HEK293 (cell line): ENCODE results near the gene C2orf69.

Source experiments
- CTCF ChIA-PET: fragments of 350-600 bp; formaldehyde crosslinking; extraction: SDS; loops from one replicate; lab custom pipeline; 2021; ENCODE audit warnings: antibody characterized with exemption; lab: Yijun Ruan, JAX
- POLR2A ChIA-PET: fragments of 300-600 bp; formaldehyde crosslinking; extraction: SDS; loops from one replicate; lab custom pipeline; 2020; ENCODE audit warnings: antibody characterized with exemption, inconsistent platforms; lab: Yijun Ruan, JAX
- H3K27ac ChIP-seq: fragments of 200-500 bp; sonication (Bioruptor generic); 2 replicates; pipeline ENCODE4 v1.5.1; 2014; ENCODE audit warnings: low read depth, low read length, control low read depth, inconsistent platforms; ENCODE audit errors: extremely low read depth
- H3K36me3 ChIP-seq, 2 experiments: fragments of 200-500 bp in 1 of 2; sonication (Bioruptor generic) in 1 of 2; 1 replicate in 1 of 2; 2 replicates in 1 of 2; pipeline ENCODE4 v1.5.1; 2014 to 2017; ENCODE audit warnings: inconsistent platforms in 2 of 2, low read length in 2 of 2; ENCODE audit not compliant: control insufficient read depth in 2 of 2, insufficient read depth in 1 of 2
- H3K4me1 ChIP-seq: fragments of 200-500 bp; sonication (Bioruptor generic); 2 replicates; pipeline ENCODE4 v1.5.1; 2014; ENCODE audit warnings: mild to moderate bottlenecking, low read length, inconsistent platforms; ENCODE audit not compliant: control insufficient read depth, insufficient read depth
- H3K4me3 ChIP-seq: 2 replicates; pipeline ENCODE4 v1.5.1; 2011; ENCODE audit warnings: low read depth, mild to moderate bottlenecking, control low read depth, low read length, moderate library complexity
- H3K9me3 ChIP-seq: fragments of 200-500 bp; sonication (Bioruptor generic); 2 replicates; pipeline ENCODE4 v1.5.1; 2014; ENCODE audit warnings: low read depth, low read length, inconsistent platforms; ENCODE audit not compliant: control insufficient read depth, insufficient read depth
- KLF16 ChIP-seq: fragments of 450-650 bp; formaldehyde crosslinking; IDR thresholded peaks from 2 replicates; pipeline ENCODE4 v1.5.1; 2017; ENCODE audit warnings: missing biosample characterization, missing genetic modification characterization
- OSR2 ChIP-seq: fragments of 450-650 bp; formaldehyde crosslinking; IDR thresholded peaks from 2 replicates; pipeline ENCODE4 v1.5.1; 2016; ENCODE audit warnings: missing biosample characterization, missing genetic modification characterization
- PRDM1 ChIP-seq: fragments of 450-650 bp; formaldehyde crosslinking; IDR thresholded peaks from 2 replicates; pipeline ENCODE4; 2016; ENCODE audit warnings: missing biosample characterization, missing genetic modification characterization
- SP2 ChIP-seq: fragments of 450-650 bp; formaldehyde crosslinking; IDR thresholded peaks from 2 replicates; pipeline ENCODE4 v1.5.1; 2016; ENCODE audit warnings: missing biosample characterization, missing genetic modification characterization
- SP7 ChIP-seq: fragments of 450-650 bp; formaldehyde crosslinking; IDR thresholded peaks from 2 replicates; pipeline ENCODE4 v1.5.1; 2016; ENCODE audit warnings: missing biosample characterization, missing genetic modification characterization
- TCF7L2 ChIP-seq: IDR thresholded peaks from 2 replicates; pipeline ENCODE4 v1.6.1; 2011; ENCODE audit warnings: low read depth, mild to moderate bottlenecking, inconsistent platforms, low read length, moderate library complexity, borderline replicate concordance
- WT1 ChIP-seq: fragments of 450-650 bp; formaldehyde crosslinking; IDR thresholded peaks from 2 replicates; pipeline ENCODE4 v1.5.1; 2016; ENCODE audit warnings: missing biosample characterization, missing genetic modification characterization
- ZEB2 ChIP-seq: fragments of 450-650 bp; formaldehyde crosslinking; IDR thresholded peaks from 2 replicates; pipeline ENCODE4 v1.5.1; 2016; ENCODE audit warnings: missing biosample characterization, missing genetic modification characterization
- ZFP41 ChIP-seq: fragments of 450-650 bp; formaldehyde crosslinking; IDR thresholded peaks from 2 replicates; pipeline ENCODE4 v1.5.1; 2016; ENCODE audit warnings: missing biosample characterization, missing genetic modification characterization, borderline replicate concordance
- ZNF133 ChIP-seq: fragments of 450-650 bp; formaldehyde crosslinking; IDR thresholded peaks from 2 replicates; pipeline ENCODE4 v1.5.1; 2016; ENCODE audit warnings: missing biosample characterization, missing genetic modification characterization
- ZNF16 ChIP-seq: fragments of 450-650 bp; formaldehyde crosslinking; IDR thresholded peaks from 2 replicates; pipeline ENCODE4 v1.5.1; 2016; ENCODE audit warnings: low read depth, missing biosample characterization, missing genetic modification characterization
- ZNF335 ChIP-seq: fragments of 450-650 bp; formaldehyde crosslinking; conservative IDR thresholded peaks from 2 replicates; pipeline ENCODE4 v1.5.1; 2016; ENCODE audit warnings: missing biosample characterization, missing genetic modification characterization
- ZNF37A ChIP-seq: fragments of 450-650 bp; IDR thresholded peaks from 2 replicates; pipeline ENCODE4 v1.5.1; 2018; ENCODE audit warnings: missing biosample characterization, missing genetic modification characterization
- ZNF394 ChIP-seq: fragments of 450-650 bp; formaldehyde crosslinking; IDR thresholded peaks from 2 replicates; pipeline ENCODE4 v1.5.1; 2016; ENCODE audit warnings: missing biosample characterization, missing genetic modification characterization, mild to moderate bottlenecking, moderate library complexity, borderline replicate concordance
- ZNF596 ChIP-seq: fragments of 450-650 bp; IDR thresholded peaks from 2 replicates; pipeline ENCODE4 v1.5.0; 2018; ENCODE audit warnings: missing biosample characterization, mild to moderate bottlenecking, missing genetic modification characterization, moderate library complexity
- ZNF654 ChIP-seq: fragments of 450-650 bp; formaldehyde crosslinking; IDR thresholded peaks from 2 replicates; pipeline ENCODE4 v1.5.1; 2016; ENCODE audit warnings: low read depth, missing biosample characterization, missing genetic modification characterization
- ZNF660 ChIP-seq: fragments of 450-650 bp; IDR thresholded peaks from 2 replicates; pipeline ENCODE4 v1.5.1; 2018; ENCODE audit warnings: missing biosample characterization, mild to moderate bottlenecking, missing genetic modification characterization
- ZSCAN16 ChIP-seq: fragments of 450-650 bp; formaldehyde crosslinking; IDR thresholded peaks from 2 replicates; pipeline ENCODE4 v1.5.1; 2016; ENCODE audit warnings: missing biosample characterization, missing genetic modification characterization
- ZSCAN30 ChIP-seq: fragments of 450-650 bp; IDR thresholded peaks from 2 replicates; pipeline ENCODE4 v1.5.1; 2018; ENCODE audit warnings: missing biosample characterization, mild to moderate bottlenecking, missing genetic modification characterization, moderate library complexity
- ZXDB ChIP-seq: fragments of 450-650 bp; formaldehyde crosslinking; IDR thresholded peaks from 2 replicates; pipeline ENCODE4 v1.5.1; 2016; ENCODE audit warnings: missing biosample characterization, missing genetic modification characterization
- TF ChIP-seq, protein P1 (sequence below): fragments of 450-650 bp; formaldehyde crosslinking; IDR thresholded peaks from 2 replicates; pipeline ENCODE4 v1.5.1; 2017; ENCODE audit warnings: missing biosample characterization, missing genetic modification characterization
- TF ChIP-seq, protein P2 (sequence below): fragments of 450-650 bp; formaldehyde crosslinking; IDR thresholded peaks from 2 replicates; pipeline ENCODE4 v1.5.1; 2017; ENCODE audit warnings: missing biosample characterization, missing genetic modification characterization
- TF ChIP-seq, protein P3 (sequence below): fragments of 450-650 bp; formaldehyde crosslinking; IDR thresholded peaks from 2 replicates; pipeline ENCODE4 v1.5.1; 2016; ENCODE audit warnings: missing biosample characterization, missing genetic modification characterization

C2orf69 gene

DNA sequence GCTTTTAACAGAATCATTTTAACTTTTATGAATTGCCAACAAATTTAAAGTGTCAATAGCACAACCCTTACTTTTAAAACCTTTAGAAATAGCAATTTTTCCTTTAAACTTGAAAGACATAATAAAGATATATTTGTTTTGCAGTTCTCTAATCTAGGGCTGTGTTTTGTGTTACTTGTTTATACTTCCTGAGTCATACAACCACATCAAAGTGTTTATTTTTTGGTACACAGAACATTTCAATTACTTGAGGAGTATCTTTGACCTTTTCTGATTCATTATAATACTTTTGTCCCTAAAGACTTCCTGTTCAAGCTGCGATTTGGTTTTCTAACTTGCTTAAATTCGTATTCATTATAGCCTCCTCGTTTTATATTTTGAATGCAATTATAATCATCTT is 22.4 kb downstream of the C2orf69 start:
- CTCF ChIA-PET = interaction anchor here (0.6 kb wide), 1 partner anchor 66 kb away, joined by 4 read pairs; no protein-coding TSS in a partner anchor
- Histone ChIP-seq H3K27ac (no peak overlapping the region), H3K9me3 (no peaks in the 10 kb centered on the region), H3K4me1 (no peaks in the 10 kb centered on the region), H3K4me3 (no peak overlapping the region), H3K36me3 (peaks cover 52 to 61% of the 10 kb centered on the region in 2 experiments)
- no peak for TF ChIP-seq ZNF654 (tag by site-specific recombination)
- 0 out of 2 replicates have a peak, but pooled peaks have one; percentile 31 for TF ChIP-seq ZNF394
- TF ChIP-seq SP7 = peak; percentile 63; the same call in 1 of the 2 replicates
- TF ChIP-seq TCF7L2 = peak; percentile 54; the same call in 1 of the 2 replicates
- 0 out of 2 replicates have a peak, but pooled peaks have one; percentile 25 for TF ChIP-seq SP2
- TF ChIP-seq ZNF335 = no peak
- TF ChIP-seq, protein P1, sequence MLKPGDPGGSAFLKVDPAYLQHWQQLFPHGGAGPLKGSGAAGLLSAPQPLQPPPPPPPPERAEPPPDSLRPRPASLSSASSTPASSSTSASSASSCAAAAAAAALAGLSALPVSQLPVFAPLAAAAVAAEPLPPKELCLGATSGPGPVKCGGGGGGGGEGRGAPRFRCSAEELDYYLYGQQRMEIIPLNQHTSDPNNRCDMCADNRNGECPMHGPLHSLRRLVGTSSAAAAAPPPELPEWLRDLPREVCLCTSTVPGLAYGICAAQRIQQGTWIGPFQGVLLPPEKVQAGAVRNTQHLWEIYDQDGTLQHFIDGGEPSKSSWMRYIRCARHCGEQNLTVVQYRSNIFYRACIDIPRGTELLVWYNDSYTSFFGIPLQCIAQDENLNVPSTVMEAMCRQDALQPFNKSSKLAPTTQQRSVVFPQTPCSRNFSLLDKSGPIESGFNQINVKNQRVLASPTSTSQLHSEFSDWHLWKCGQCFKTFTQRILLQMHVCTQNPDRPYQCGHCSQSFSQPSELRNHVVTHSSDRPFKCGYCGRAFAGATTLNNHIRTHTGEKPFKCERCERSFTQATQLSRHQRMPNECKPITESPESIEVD = peak; percentile 55
- TF ChIP-seq WT1 (tag by site-specific recombination) = peak; percentile 56; the same call in 1 of the 2 replicates
- POLR2A ChIA-PET = no interaction called here

DNA sequence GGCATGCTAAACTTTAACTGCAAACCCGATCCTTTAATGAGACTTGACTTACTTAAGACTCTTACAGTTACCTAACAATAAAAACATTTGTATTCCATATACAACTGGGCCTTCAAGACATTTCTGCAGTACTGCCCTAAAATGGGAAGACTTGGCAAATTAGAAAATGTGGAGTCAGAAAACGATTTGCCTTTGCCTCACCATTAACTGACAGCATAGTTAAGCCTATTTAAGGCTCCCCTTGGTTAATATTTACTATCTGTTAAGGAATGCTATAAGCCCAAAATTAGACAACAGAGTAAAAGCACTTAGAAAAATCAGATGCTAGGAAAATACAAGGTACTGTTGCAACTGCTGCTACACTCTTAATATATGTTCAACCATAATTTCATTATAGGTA is 25.5 kb downstream of the C2orf69 start:
- Histone ChIP-seq H3K36me3 (peaks cover 42 to 44% of the 10 kb centered on the region in 2 experiments), H3K4me3 (no peak overlapping the region), H3K4me1 (no peaks in the 10 kb centered on the region), H3K9me3 (no peaks in the 10 kb centered on the region), H3K27ac (no peak overlapping the region)
- TF ChIP-seq ZNF660 (tag by site-specific recombination) = no peak
- TF ChIP-seq PRDM1 (tag by site-specific recombination) = no peak
- no peak for TF ChIP-seq ZXDB (tag by site-specific recombination)
- no peak for TF ChIP-seq ZSCAN30 (tag by site-specific recombination)
- TF ChIP-seq KLF16 (tag by site-specific recombination) = no peak
- TF ChIP-seq, protein P2, sequence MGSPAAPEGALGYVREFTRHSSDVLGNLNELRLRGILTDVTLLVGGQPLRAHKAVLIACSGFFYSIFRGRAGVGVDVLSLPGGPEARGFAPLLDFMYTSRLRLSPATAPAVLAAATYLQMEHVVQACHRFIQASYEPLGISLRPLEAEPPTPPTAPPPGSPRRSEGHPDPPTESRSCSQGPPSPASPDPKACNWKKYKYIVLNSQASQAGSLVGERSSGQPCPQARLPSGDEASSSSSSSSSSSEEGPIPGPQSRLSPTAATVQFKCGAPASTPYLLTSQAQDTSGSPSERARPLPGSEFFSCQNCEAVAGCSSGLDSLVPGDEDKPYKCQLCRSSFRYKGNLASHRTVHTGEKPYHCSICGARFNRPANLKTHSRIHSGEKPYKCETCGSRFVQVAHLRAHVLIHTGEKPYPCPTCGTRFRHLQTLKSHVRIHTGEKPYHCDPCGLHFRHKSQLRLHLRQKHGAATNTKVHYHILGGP = no peak
- no peak for TF ChIP-seq ZNF37A (tag by site-specific recombination)
- no peak for TF ChIP-seq ZNF596 (tag by site-specific recombination)
- TF ChIP-seq, protein P3, sequence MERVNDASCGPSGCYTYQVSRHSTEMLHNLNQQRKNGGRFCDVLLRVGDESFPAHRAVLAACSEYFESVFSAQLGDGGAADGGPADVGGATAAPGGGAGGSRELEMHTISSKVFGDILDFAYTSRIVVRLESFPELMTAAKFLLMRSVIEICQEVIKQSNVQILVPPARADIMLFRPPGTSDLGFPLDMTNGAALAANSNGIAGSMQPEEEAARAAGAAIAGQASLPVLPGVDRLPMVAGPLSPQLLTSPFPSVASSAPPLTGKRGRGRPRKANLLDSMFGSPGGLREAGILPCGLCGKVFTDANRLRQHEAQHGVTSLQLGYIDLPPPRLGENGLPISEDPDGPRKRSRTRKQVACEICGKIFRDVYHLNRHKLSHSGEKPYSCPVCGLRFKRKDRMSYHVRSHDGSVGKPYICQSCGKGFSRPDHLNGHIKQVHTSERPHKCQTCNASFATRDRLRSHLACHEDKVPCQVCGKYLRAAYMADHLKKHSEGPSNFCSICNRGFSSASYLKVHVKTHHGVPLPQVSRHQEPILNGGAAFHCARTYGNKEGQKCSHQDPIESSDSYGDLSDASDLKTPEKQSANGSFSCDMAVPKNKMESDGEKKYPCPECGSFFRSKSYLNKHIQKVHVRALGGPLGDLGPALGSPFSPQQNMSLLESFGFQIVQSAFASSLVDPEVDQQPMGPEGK (tag by site-specific recombination) = no peak
- TF ChIP-seq ZEB2 (tag by site-specific recombination) = no peak
- TF ChIP-seq ZSCAN16 (tag by site-specific recombination) = no peak
- no peak for TF ChIP-seq ZFP41 (tag by site-specific recombination)
- TF ChIP-seq ZNF16 = no peak
- no peak for TF ChIP-seq ZNF133 (tag by site-specific recombination)
- no peak for TF ChIP-seq OSR2 (tag by site-specific recombination)
- POLR2A ChIA-PET = no interaction called here
- CTCF ChIA-PET = no interaction called here
